Limb (tissue), 2 donors: ENCODE results near the gene VWCE.
A peak's percentile ranks its signal among the peaks of the same experiment; 100 is the strongest.

ENCODE experiments used
- DNase-seq, 2 donors: peaks; one replicate each; pipeline ENCODE4 v3.0.0-alpha.2; 2016; ENCODE audit errors: extremely low spot score in 2 of 2

VWCE gene, protein sequence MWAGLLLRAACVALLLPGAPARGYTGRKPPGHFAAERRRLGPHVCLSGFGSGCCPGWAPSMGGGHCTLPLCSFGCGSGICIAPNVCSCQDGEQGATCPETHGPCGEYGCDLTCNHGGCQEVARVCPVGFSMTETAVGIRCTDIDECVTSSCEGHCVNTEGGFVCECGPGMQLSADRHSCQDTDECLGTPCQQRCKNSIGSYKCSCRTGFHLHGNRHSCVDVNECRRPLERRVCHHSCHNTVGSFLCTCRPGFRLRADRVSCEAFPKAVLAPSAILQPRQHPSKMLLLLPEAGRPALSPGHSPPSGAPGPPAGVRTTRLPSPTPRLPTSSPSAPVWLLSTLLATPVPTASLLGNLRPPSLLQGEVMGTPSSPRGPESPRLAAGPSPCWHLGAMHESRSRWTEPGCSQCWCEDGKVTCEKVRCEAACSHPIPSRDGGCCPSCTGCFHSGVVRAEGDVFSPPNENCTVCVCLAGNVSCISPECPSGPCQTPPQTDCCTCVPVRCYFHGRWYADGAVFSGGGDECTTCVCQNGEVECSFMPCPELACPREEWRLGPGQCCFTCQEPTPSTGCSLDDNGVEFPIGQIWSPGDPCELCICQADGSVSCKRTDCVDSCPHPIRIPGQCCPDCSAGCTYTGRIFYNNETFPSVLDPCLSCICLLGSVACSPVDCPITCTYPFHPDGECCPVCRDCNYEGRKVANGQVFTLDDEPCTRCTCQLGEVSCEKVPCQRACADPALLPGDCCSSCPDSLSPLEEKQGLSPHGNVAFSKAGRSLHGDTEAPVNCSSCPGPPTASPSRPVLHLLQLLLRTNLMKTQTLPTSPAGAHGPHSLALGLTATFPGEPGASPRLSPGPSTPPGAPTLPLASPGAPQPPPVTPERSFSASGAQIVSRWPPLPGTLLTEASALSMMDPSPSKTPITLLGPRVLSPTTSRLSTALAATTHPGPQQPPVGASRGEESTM

DNA sequence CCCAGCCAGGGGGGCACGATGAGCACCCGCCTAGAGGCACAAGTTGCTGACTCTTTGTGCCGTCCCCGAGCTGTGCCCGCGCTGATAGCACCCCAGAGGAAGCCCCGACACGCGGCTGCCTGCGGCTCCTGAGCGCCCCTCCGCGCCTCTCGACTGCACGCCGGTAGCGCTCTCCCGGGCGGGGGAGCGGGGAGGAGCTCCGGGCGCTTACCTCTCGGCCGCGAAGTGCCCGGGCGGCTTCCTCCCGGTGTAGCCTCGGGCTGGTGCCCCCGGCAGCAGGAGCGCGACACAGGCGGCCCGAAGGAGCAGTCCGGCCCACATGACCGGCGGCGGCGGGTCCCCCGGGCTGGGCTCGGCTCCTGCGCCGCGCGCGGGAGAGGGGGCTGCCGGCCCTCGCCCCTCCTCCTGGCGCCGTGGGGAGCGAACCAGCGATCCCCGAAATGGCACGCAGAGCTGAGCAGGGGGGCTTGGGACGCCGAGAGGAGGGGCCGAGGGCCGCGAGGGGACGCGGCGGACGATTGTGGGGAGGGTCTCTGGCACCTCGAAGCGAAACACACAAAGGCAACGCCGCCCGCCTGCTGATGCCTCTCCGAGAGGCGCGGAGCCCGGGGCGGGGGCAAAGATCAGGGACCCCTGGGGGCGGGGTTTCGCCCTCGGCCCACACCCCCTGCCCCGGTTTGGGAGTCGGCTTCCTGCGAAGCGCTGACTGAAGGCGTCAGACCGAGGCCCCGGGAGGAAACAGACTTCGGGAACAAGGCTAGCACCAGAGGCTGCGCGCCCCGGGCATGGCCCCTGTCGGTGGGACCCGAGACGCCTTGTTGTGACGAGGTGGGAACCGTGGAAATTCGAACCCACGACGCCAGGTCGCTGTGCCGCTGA, at the start of gene VWCE:
Gene VWCE, minus strand, starts transcription at position 600 of the 879 bp plus-strand sequence. Its CDS starts 279 bp downstream, at position 321.
- DNase-seq = peak; percentile 58 to 84

DNA sequence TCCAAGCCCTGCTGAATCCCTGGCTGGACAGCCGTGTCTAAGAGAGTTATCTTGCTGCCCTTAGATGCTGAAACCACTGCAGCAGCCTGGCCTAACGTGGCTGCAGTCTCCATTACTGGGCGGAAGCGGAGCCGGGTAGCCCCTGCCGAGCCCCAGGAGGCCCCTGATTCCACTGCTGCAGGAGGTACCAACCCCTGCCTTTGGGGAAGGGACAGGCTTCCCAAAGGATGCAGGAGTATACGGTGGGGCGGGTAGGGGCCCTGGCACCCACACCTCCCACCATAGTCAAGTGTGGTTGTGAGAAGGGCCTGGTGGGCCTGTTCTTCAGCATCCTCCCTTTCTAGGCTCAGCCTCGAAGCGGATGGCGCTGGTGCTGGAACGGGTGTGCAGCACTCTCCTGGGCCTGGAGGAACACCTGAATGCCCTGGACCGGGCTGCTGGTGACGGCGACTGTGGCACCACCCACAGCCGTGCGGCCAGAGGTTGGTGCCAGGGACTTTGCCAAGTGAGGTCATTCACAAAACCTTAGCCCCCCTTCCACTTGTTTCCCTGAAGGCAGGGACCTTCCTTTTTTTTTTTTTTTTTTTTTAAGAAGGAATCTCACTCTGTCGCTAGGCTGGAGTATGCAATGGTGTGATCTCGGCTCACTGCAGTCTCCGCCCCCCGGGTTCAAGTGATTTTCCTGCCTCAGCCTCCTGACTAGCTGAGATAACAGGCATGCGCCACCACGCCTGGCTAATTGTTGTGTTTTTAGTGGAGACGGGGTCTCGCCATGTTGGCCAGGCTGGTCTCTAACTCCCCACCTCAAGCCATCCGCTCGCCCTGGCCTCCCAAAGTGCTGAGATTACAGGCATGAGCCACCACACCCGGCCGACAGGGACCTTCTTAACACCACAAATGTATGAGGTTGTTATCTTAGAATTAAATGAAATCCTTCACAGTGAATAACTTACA, 49.0 kb upstream of the VWCE start:
- no peak for DNase-seq

DNA sequence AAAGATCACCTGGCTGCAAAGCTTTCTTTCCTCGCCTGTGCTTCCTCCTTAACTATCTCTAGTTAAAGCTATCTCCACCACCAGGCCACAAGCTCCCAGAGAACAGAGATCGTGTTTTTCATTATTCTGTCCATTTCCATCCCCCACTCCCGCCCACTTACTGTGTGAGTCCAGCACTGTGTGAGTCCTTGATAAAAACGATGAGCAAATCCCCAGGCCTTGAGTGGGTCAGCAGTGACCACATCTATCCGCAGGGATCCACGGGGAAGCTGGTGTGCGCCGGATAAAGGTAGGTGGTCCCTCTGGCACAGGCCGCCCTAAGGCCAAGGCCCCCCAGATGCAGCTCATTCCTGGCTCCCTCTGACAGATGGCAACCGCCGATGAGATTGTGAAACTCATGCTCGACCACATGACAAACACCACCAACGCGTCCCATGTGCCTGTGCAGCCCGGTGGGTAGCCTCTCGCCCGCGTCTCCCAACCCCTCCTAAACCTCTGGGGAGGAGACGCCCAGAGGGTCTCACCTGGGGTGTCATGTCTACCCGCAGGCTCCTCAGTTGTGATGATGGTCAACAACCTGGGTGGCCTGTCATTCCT, 47.2 kb upstream of the VWCE start:
- no peak for DNase-seq

DNA sequence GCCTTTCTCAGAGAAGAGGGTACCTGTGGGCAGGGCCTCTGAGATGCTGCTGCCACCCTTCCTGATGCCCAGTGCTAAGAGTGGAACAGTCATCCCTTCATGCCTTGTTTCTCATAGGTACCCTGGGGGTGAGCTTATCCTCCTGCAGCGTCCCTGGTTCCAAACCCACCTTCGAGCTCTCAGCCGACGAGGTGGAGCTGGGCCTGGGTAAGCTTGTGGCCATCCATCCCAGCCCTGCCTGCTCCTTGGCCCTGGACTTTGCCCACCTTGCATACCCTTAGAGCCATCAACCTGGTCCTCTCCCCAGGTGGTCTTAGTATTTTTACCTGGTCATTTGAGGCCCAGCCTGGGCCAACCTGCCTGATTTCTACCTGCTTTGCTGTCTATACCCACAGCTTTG, 46.6 kb upstream of the VWCE start:
- no peak for DNase-seq

DNA sequence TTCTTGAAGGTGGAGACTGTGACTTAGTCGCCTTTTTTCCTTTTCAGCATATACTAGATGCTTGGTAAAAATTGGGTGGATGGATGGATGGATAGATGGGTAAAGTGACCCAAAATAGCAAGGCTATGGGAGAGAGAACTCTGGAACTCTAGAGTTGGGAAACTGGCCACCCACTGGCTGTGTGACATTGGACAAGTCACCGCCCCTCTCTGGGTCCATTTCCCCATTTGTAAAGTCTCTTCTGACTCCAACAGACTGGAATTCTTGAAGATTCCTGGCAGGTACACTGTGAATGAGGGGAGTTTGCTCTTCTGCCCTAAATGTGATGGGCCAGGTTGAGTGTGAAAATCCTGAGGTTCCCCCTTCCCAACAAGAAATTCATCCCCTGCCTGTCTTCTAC, 45.9 kb upstream of the VWCE start:
- DNase-seq = no peak

DNA sequence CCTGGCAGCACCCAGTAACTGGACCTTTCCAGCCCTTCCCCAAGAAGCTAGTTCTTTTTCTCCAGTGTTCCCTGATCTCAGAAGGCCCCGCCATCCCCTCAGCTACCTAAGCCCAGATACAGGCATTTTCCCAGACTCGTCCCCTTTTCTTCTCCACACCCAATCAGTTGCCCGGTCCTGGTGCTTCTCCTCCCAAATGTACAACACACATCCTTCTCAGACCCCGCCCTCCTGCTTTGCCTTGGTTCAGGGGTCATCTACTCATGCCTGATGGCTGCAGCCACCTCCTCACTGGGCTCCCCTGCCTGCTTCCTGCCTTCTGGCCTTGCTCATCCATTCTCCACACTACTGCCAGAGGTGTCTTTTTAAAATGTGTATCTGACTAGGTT, 44.4 kb upstream of the VWCE start:
- no peak for DNase-seq

DNA sequence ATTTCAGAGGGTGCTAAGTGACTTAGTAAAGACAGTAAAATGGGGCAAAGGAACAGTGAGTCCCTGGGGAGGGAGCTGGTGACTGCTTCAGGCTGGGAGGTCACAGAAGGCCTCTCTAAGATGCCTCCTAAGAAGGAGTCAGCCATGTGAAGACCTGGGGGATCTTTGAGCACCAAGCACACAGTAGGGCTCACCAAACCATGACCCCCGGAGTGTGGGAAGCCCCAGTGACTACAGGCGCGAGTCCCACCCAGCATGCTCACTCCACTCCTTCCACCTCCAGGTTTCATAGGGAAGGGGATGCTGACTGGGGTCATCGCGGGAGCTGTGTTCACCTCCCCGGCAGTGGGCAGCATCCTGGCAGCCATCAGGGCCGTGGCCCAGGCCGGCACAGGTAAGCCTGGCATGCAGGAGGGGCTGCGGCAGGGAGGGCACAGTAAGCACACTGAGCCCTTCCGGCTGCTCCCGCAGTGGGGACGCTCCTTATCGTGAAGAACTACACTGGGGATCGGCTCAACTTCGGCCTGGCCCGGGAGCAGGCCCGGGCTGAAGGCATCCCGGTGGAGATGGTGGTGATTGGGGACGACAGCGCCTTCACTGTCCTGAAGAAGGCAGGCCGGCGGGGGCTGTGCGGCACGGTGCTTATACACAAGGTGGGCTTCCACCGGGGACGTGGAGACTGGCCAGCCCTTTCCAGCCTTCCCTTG, 43.8 kb upstream of the VWCE start:
- no peak for DNase-seq

DNA sequence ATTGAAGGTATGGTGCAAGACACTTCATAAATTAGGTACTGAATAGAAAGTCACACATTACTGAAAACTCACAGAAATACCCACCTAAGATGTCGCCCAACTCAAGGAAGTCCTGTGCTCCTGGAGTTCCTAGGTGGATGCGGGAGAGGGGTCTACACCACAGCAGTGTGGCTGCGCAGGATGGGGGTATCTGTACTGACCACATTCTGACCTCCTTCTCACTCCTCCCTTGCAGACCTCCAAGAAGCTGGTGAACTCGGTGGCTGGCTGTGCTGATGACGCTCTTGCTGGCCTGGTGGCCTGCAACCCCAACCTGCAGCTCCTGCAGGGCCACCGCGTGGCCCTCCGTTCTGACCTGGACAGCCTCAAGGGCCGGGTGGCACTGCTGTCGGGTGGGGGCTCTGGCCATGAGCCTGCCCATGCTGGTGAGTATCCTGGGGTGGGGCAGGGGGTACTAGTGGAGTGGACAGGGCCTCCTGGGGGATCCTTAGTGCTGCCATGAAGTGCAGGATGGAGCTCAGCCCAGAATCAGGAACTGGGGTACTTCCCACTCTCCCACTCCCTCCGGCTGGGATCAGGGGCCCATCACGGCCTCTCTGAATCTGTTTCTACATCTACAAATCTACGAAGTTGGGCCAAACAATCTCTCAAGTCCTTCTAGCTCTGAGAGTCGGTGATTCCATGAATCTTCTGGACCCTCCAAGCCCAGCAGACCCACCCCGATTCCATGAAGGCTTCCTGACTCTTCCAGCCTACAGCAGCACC, 42.8 kb upstream of the VWCE start:
- DNase-seq = no peak

DNA sequence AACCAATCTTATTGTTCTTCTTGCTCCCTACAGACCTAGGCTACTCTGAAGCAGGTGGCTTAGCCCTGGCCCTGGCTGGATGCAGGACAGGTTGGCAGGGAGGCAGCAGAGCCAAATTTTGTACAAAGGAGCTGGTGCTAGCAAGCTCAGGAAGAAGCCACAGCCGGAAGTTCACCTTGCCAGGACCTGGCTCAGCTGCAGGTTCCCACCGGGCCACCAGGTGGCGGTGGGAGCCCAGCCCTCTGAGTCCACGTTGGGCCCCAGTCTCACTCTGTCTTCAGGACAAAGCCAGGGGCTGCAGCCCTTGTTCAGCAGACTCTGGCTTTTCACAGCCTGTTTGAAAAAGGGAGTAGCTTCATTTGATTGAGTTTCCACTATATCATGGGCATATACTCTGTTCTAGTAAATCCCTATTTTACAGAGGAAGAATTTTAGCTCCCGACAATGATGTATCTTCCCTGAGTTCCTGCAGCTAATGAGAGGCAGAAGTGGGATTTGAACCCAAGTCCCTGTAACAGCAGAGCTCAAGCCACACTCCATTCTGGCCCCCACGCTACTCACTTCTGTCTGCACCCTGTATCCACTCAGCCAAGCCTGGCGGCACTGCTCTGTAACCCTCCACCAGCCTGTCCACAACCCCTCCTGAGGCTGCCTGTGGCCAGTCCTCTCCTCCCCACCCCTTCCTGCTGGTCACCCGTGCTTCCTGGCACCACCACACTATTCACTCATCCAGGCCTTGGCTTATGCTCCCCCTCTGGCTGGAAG, 41.2 kb upstream of the VWCE start:
- DNase-seq = peak; percentile 67 to 87

DNA sequence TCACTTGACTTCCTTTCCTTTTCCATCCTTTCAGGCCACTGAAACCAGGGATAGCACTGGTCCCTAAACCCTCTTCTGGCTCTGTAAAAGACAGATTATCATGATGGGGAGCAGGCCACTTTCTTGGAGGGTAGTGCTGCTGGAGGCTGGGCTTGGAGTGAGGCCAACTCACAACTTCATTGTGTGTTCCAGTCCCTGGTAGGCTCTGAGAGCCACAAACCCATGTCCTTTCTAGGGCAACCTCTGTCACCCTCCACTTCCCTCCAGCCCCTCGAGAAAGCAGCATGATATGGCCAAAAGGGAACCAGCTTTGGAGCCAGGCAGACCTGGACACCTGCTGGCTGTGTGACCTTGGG, 40.2 kb upstream of the VWCE start:
- no peak for DNase-seq

DNA sequence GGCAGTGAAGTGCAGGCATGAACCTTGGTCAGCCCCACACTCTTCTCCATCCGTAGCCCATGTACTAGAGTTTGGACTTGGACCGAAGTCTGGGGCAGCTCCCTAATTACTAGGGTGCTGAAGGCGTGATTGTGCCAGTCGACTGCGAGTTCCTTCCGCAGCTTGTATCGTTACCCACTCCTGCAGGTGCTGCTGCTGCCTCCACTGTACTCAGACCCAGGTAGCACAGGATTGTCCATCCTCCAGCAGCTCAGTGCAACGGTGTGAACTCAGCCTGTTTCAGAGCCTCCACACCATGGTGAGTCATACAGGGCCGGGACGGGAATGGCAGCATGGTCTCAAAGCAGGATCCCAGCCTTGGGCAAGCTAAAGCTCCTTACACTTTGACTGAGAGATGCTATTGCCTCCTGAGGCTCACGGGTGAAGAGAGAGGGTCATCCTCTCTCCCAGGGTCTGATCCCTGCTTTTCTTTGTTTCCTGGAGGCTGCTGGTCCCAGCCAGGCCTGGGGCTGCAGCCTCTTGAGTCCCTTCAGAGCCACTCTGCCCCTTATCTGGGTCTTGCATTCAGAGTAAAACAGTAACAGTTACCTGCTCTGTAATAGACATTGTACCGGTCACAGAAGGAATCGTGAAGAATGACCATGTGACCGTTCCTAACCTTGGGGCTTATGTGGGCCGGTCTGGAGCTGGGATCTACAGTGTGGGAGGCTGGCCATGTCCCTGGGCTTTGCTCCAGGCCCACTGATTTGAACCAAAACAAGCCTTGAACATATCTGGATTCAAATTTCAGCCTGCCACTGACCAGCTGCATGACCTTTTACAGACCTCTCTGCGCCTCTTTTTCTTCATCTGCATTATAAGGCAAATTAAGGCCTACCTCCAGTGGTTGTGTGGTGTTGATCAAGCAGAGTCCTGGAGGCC, 39.6 kb upstream of the VWCE start:
- DNase-seq = no peak

DNA sequence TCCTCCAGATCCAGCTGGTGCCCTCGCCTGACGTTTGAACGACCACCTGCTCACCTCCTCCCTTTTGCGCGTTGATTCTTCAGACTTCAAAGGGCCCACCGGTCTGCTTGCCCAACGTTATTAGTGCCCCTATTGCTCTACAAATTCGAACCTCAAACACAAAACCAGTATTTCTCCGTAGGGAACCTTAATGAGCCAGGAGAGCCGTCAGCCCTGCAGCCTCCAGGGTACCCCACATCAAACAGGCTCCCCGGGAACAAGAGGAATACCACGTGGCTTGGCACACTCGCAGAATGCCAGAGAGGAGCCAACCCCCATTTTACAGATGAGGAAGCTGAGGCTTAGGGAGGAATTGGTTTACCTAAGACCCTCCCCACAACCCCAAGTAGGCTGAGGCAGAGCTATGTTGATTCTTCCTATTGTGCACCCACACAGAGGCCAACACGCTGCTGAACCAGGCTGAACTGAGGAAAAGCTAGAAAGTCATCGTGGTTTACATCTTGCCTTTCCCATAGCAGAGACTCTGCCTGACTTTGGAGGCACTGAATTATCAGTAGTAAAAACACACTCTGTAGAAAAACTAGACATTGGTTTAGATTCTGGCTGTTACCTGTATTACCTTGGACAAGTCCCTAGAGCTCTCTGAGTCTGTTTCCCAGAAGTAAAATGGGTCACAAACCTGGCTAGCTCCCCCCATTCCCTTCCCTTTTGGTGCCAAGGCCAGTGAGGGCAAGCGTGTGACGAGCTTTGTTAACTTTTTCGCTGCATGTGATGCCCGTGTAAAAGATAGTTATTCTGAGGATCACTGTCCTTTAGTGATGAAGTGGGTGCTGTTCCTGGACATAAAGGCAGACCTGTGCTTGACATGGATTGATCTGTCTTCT, 38.7 kb upstream of the VWCE start:
- no peak for DNase-seq

DNA sequence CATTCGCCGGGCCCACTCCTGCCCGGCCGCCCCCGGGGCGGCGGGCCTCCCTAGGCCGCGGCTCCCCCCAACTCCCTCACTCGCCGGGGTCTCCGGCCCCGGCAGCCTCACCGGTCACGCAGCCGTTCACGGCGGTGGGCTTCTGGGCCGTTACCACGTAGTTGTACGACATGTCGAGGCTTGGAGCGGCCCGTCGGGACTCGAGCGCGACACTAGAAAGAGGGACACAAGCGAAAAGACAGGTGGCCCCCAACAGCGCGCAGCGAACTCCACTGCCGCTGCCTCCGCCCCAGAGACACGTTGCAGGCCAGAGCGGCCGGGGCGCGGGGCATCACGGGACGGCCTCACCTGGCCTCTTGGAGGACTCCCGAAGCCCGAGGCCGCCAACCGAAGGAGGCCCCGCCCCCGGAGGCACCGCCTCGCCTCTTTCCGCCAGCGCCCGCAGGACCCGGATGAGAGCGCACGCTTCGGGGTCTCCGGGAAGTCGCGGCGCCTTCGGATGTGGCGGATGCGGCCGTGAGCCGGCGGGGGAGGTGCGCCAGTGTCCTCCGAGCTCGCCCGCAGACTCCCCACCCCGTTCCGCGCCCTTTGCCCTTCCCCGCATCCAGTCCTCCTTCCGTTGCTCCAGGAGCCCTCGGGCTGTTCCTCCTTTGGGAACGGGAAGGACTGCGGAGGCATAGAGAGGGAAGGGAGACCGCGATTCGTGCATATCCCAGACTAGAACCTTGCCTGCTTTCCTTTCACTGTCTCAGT, 37.9 kb upstream of the VWCE start, which contains the start of the genes DDB1 and TKFC:
Gene DDB1, minus strand, starts transcription at position 309 of the 753 bp plus-strand sequence. Its CDS starts 137 bp downstream, at position 172.
Gene TKFC, plus strand, starts transcription at position 432 of the 753 bp plus-strand sequence. CDS start 1,501 bp downstream, outside the sequence.
- DNase-seq = peak; percentile 93 to 98

DNA sequence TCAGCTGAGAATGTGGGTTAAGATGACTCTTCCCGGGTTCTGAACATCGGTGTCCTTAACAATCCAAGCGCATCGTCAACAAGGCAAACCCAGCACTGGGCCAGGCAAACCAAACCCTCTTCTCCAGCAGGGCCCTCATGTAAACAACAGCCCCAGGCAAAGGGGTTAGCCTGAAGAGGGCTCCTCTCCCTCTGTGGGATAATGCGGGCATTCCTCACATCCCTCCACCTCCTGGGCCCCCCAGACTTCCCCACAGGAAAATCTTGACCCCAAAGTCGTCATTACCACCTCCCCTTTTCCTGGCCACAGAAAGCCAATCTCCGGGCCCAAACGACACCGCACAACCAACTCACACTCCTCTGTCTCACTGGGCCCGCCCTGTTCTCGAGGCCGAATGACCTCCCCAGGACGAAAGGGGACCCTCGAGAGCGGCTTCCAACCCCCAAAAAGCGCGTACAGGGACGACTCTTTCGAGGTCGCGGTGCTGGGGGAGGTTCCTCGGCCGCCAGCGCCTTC, 37.2 kb upstream of the VWCE start:
- DNase-seq = peak in 1 of 2 donors; percentile 47
